GM12878 (cell line): ENCODE data around the gene ATG101. TPM values are rescaled to one million over a fixed set of nuclear protein-coding genes. Genes with fewer than 3 reads are reported as not detected.

ENCODE experiments used
- ATAC-seq: fragments of 200-7000 bp; cut with Tn5 transposase; 3 replicates; pipeline ENCODE4 v1.9.1; 2020; ENCODE audit warnings: mild to moderate bottlenecking, moderate library complexity
- BruUV-seq: library from RNA; stranded (reverse); fragments of 400-500 nt; replicated peaks from 2 replicates; lab custom pipeline; 2021; lab: Mats Ljungman, UMichigan
- CTCF ChIA-PET: fragments of 300-600 bp; sonication (Branson Sonifier 250); formaldehyde crosslinking; extraction: SDS; loops from one replicate; lab custom pipeline; 2021; ENCODE audit warnings: inconsistent platforms; lab: Yijun Ruan, JAX
- POLR2A ChIA-PET: fragments of 350-600 bp; formaldehyde crosslinking; extraction: SDS; loops from one replicate; lab custom pipeline; 2021; ENCODE audit warnings: inconsistent platforms; lab: Charles Lee
- RAD21 ChIA-PET: fragments of 300-600 bp; sonication (Branson Sonifier 250); formaldehyde crosslinking; loops from one replicate; lab custom pipeline; 2023; ENCODE audit warnings: antibody characterized with exemption; ENCODE audit not compliant: unreplicated experiment; lab: Charles Lee
- SMC1A ChIA-PET: fragments of 300-600 bp; sonication (Branson Sonifier 250); formaldehyde crosslinking; loops from one replicate; lab custom pipeline; 2023; ENCODE audit not compliant: unreplicated experiment, uncharacterized antibody; lab: Charles Lee
- DNase-seq: peaks from one replicate; pipeline ENCODE4 v3.0.0-alpha.2; 2011; ENCODE audit warnings: low read depth, low spot score
- FAIRE-seq: peaks from 3 replicates; lab custom pipeline; 2011; peaks lifted over from hg19 to GRCh38; lab: Jason Lieb, UNC
- H2AFZ ChIP-seq: 2 replicates; pipeline ENCODE4 v1.6.0; 2011; ENCODE audit warnings: low read depth, low read length, control low read depth; ENCODE audit not compliant: control insufficient read depth
- H3K27ac ChIP-seq: 2 replicates; pipeline ENCODE4 v1.5.1; 2011; ENCODE audit warnings: control low read depth; ENCODE audit not compliant: control insufficient read depth, insufficient read depth
- H3K27me3 ChIP-seq, 2 experiments: replicated peaks in 1 of 2; 2 replicates each; pipeline versions ENCODE4 v1.6.0 to v1.6.1; 2011; ENCODE audit warnings: low read length in 1 of 2; ENCODE audit not compliant: control insufficient read depth in 2 of 2, insufficient read depth in 2 of 2
- H3K36me3 ChIP-seq, 2 experiments: 2 replicates each; pipeline ENCODE4 v1.5.1; 2011; ENCODE audit warnings: low read length in 1 of 2; ENCODE audit not compliant: control insufficient read depth in 2 of 2, insufficient read depth in 2 of 2
- H3K4me1 ChIP-seq: 2 replicates; pipeline ENCODE4 v1.6.1; 2011; ENCODE audit warnings: mild to moderate bottlenecking, low read length, moderate library complexity, mixed read lengths; ENCODE audit not compliant: control insufficient read depth, insufficient read depth
- H3K4me2 ChIP-seq: 2 replicates; pipeline ENCODE4 v1.6.0; 2011; ENCODE audit warnings: control low read depth; ENCODE audit not compliant: control insufficient read depth, insufficient read depth
- H3K4me3 ChIP-seq: fragments of 200-600 bp; sonication (generic); 2 replicates; pipeline ENCODE4 v1.5.1; 2016
- H3K79me2 ChIP-seq: 2 replicates; pipeline ENCODE4 v1.6.0; 2011; ENCODE audit warnings: low read length; ENCODE audit not compliant: control insufficient read depth, insufficient read depth
- H3K9ac ChIP-seq: 2 replicates; pipeline ENCODE4 v1.8.0; 2011; ENCODE audit warnings: low read length, control low read depth, mixed read lengths; ENCODE audit not compliant: control insufficient read depth, insufficient read depth
- H3K9me3 ChIP-seq: replicated peaks from 3 replicates; pipeline ENCODE4 v1.5.1; 2011; ENCODE audit warnings: mild to moderate bottlenecking, low read length; ENCODE audit not compliant: control insufficient read depth, insufficient read depth
- H4K20me1 ChIP-seq: 2 replicates; pipeline ENCODE4 v1.6.0; 2011; ENCODE audit not compliant: control insufficient read depth, insufficient read depth
- ETV6 ChIP-seq, 2 experiments: fragments of 450-650 bp in 1 of 2; IDR thresholded peaks in 1 of 2; conservative IDR thresholded peaks in 1 of 2; 2 replicates each; pipeline ENCODE4 v1.6.1; 2014; ENCODE audit warnings: antibody characterized with exemption in 1 of 2, borderline replicate concordance in 1 of 2, low read depth in 1 of 2, mild to moderate bottlenecking in 1 of 2, moderate library complexity in 1 of 2
- FOS ChIP-seq: IDR thresholded peaks from 3 replicates; pipeline ENCODE4 v1.6.1; 2011; ENCODE audit warnings: borderline replicate concordance; ENCODE audit not compliant: insufficient read length; ENCODE audit errors: extremely low read depth
- HCFC1 ChIP-seq: fragments of 150-350 bp; IDR thresholded peaks from 2 replicates; pipeline ENCODE4 v1.6.1; 2014; ENCODE audit warnings: low read length
- HDAC2 ChIP-seq: fragments of 200-600 bp; sonication (generic); IDR thresholded peaks from 2 replicates; pipeline ENCODE4 v1.6.1; 2017
- IKZF2 ChIP-seq, 2 experiments: fragments of 450-650 bp; IDR thresholded peaks; 2 replicates each; pipeline ENCODE4 v1.6.1; 2017; ENCODE audit warnings: mild to moderate bottlenecking in 2 of 2, moderate library complexity in 2 of 2
- LARP7 ChIP-seq: fragments of 450-650 bp; IDR thresholded peaks from 2 replicates; pipeline ENCODE4 v1.6.1; 2017; ENCODE audit warnings: mild to moderate bottlenecking
- MEF2A ChIP-seq: IDR thresholded peaks from 2 replicates; pipeline ENCODE4 v1.6.1; 2011; ENCODE audit warnings: low read depth, mild to moderate bottlenecking, low read length, moderate library complexity; ENCODE audit not compliant: insufficient read depth
- MEF2B ChIP-seq: fragments of 450-650 bp; IDR thresholded peaks from 2 replicates; pipeline ENCODE4 v1.6.1; 2018; ENCODE audit warnings: mild to moderate bottlenecking, moderate library complexity; ENCODE audit not compliant: partially characterized antibody, poor library complexity, severe bottlenecking
- MXI1 ChIP-seq: fragments of 150-350 bp; IDR thresholded peaks from 2 replicates; pipeline ENCODE4 v1.6.1; 2011; ENCODE audit warnings: low read depth, mild to moderate bottlenecking, inconsistent platforms, low read length, improper control_type of control experiment
- NBN ChIP-seq: fragments of 450-650 bp; IDR thresholded peaks from 2 replicates; pipeline ENCODE4 v1.6.1; 2016
- PAX8 ChIP-seq: fragments of 450-650 bp; IDR thresholded peaks from 2 replicates; pipeline ENCODE4 v1.6.1; 2017; ENCODE audit warnings: mild to moderate bottlenecking, moderate library complexity
- POLR2AphosphoS2 ChIP-seq: IDR thresholded peaks from 2 replicates; pipeline ENCODE4 v1.6.1; 2011; ENCODE audit warnings: low read depth, mild to moderate bottlenecking, low read length, improper control_type of control experiment, moderate library complexity
- SUPT20H ChIP-seq: IDR thresholded peaks from 2 replicates; pipeline ENCODE4 v1.6.1; 2011; ENCODE audit warnings: low read depth, mild to moderate bottlenecking, low read length, moderate library complexity, borderline replicate concordance; ENCODE audit not compliant: control insufficient read depth
- ZZZ3 ChIP-seq: IDR thresholded peaks from 2 replicates; pipeline ENCODE4 v1.6.1; 2011; ENCODE audit warnings: low read depth; ENCODE audit not compliant: control insufficient read depth, insufficient read length
- WGBS: methylation state at CpG from one replicate; pipeline ENCODE4 v1.1.6; 2016; ENCODE audit warnings: low lambda C conversion rate; ENCODE audit not compliant: insufficient replicate concordance, insufficient coverage; ENCODE audit errors: missing lambda C conversion rate; 5-methylcytosine and 5-hydroxymethylcytosine counted together
- in situ Hi-C: fragments of 300-500 bp; cut with MboI; formaldehyde crosslinking; loops from 9 replicates; pipeline ENCODE4 v1.14.3; 2018; ENCODE audit warnings: mixed read lengths
- intact Hi-C: fragments of 100-400 bp; cut with micrococcal nuclease; formaldehyde crosslinking; loops from one replicate; pipeline ENCODE4 v1.14.2; 2022; ENCODE audit not compliant: unreplicated experiment
- polyA plus RNA-seq, 11 experiments: library from polyadenylated mRNA; depleted of rRNA in 4 of 11; unstranded in 6 of 11; stranded (reverse) in 5 of 11; fragments of >200 nt; fragmentation: Nextera tagmentation in 4 of 11; fragmentation: Illumina TruSeq in 1 of 11; extraction: Ambion mirVana in 4 of 11; extraction: Trizol in 1 of 11; gene quantifications; 1 replicate in 1 of 11; 2 replicates in 10 of 11; pipeline versions ENCODE4 v1.2.1 to v1.2.3, GENCODE V29; 2011 to 2016; ENCODE audit warnings: inconsistent platforms in 2 of 11, missing spikeins in 2 of 11, low read depth in 1 of 11
- total RNA-seq, 4 experiments: library from RNA; depleted of rRNA in 3 of 4; stranded (reverse); fragments of >200 nt in 3 of 4; fragmentation: Illumina TruSeq in 1 of 4; extraction: Trizol in 1 of 4; gene quantifications; 2 replicates each; pipeline versions ENCODE4 v1.2.1 to v1.2.3, GENCODE V29; 2013 to 2021
- TF ChIP-seq, protein P1 (sequence below): fragments of 150-350 bp; IDR thresholded peaks from 2 replicates; pipeline ENCODE4 v1.6.1; 2016; ENCODE audit warnings: low read depth, low read length

Gene ATG101
- total and polyA plus RNA-seq, 10 of the 15 experiments (the other 5 are each of a cell fraction or from before 2014, with no cell fraction given): 2.7 to 49.8 (median 35.3) TPM

DNA sequence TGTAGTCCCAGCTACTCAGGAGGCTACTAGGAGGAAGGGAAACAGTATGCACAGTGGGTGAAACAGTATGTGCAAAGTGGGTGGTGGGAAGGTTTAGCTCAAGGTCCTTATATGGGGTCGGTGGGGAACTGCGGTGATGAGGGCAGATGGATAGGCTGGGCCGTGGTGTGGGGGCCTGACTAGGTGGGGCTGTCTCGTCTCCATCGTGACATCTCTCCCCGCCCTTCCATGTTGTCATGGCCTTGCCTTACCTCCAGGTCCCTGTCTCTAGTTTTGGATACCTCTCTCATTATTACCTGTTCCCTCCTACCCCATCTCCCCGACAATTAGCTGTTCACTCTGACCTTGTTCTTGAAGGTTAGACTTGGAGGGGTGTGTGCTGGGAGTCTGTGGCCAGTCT, 22.9 kb upstream of the ATG101 start:
- POLR2A ChIA-PET: interaction anchor here (1.2 kb wide), 1 partner anchor 14 kb away, joined by 5 read pairs; no protein-coding TSS in a partner anchor

DNA sequence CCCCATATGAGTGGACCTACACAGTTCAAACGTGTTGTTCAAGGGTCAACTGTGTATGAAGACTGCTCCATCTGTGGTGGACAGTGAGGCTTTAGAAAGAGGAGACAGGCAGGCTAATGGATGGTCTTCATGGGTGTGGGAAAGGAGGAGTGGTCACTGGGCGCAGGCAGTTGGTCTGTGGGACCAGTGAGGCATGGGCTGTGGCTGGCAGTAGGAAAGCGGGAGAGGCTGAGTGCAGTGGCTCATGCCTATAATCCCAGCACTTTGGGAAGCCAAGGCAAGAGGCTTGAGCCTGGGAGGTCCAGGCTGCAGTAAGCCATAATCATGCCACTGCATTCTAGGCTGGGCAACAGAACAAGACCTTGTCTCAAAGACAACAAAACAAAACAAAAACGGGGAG, 20.5 kb upstream of the ATG101 start:
- Histone ChIP-seq H3K9me3 (no peaks in the 10 kb centered on the region), H3K36me3 (no peaks in the 10 kb centered on the region), H3K4me2 (no peak overlapping the region), H3K9ac (no peak overlapping the region), H4K20me1 (no peaks in the 10 kb centered on the region), H3K27me3 (no peaks in the 10 kb centered on the region), H3K79me2 (no peaks in the 10 kb centered on the region), H3K4me3 (no peak overlapping the region), H2AFZ (no peak overlapping the region), H3K27ac (no peak overlapping the region), H3K4me1 (peaks cover 23% of the 10 kb centered on the region)
- ATAC-seq: no peak
- 49% methylated on average over 4 of the region's 4 CpGs for WGBS
- in situ Hi-C loops: no loop called here
- intact Hi-C loops: no loop called here
- ChIA-PET POLR2A (interaction anchor here (0.6 kb wide), 1 partner anchor 23 kb away, joined by 3 read pairs; no protein-coding TSS in a partner anchor), SMC1A (no interaction called here), RAD21 (no interaction called here), CTCF (interaction anchor here (1.0 to 6.8 kb wide), 2 partner anchors 9 to 23 kb away, joined by 3 to 61 read pairs; no protein-coding TSS in a partner anchor)
- BruUV-seq: no TSS peak
- no peak for DNase-seq
- no peak for FAIRE-seq
- no peak for TF ChIP-seq SUPT20H
- no peak for TF ChIP-seq LARP7
- no peak for TF ChIP-seq POLR2AphosphoS2
- no peak for TF ChIP-seq PAX8
- TF ChIP-seq, protein P1, sequence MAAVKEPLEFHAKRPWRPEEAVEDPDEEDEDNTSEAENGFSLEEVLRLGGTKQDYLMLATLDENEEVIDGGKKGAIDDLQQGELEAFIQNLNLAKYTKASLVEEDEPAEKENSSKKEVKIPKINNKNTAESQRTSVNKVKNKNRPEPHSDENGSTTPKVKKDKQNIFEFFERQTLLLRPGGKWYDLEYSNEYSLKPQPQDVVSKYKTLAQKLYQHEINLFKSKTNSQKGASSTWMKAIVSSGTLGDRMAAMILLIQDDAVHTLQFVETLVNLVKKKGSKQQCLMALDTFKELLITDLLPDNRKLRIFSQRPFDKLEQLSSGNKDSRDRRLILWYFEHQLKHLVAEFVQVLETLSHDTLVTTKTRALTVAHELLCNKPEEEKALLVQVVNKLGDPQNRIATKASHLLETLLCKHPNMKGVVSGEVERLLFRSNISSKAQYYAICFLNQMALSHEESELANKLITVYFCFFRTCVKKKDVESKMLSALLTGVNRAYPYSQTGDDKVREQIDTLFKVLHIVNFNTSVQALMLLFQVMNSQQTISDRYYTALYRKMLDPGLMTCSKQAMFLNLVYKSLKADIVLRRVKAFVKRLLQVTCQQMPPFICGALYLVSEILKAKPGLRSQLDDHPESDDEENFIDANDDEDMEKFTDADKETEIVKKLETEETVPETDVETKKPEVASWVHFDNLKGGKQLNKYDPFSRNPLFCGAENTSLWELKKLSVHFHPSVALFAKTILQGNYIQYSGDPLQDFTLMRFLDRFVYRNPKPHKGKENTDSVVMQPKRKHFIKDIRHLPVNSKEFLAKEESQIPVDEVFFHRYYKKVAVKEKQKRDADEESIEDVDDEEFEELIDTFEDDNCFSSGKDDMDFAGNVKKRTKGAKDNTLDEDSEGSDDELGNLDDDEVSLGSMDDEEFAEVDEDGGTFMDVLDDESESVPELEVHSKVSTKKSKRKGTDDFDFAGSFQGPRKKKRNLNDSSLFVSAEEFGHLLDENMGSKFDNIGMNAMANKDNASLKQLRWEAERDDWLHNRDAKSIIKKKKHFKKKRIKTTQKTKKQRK: no peak
- no peak for TF ChIP-seq MXI1
- no peak for TF ChIP-seq ETV6 (conservative IDR thresholded peaks at IDR 0.05 in 1 of 2, IDR thresholded peaks at IDR 0.05 in 1 of 2; ENCODE audit: borderline replicate concordance in 1 of 2, low read depth in 1 of 2)
- no peak for TF ChIP-seq HDAC2
- TF ChIP-seq HCFC1: no peak
- no peak for TF ChIP-seq ZZZ3
- no peak for TF ChIP-seq IKZF2 (IDR thresholded peaks at IDR 0.05)
- TF ChIP-seq MEF2A: no peak
- no peak for TF ChIP-seq MEF2B
- no peak for TF ChIP-seq FOS

More for the DNA sequence above, 22.9 kb upstream of the ATG101 start:
- TF ChIP-seq NBN: no peak
- in situ Hi-C loops (no loop called here), intact Hi-C loops (no loop called here)
- Histone ChIP-seq H3K27ac (no peak overlapping the region), H3K27me3 (no peaks in the 10 kb centered on the region), H2AFZ (no peak overlapping the region), H3K4me1 (peaks cover 28% of the 10 kb centered on the region), H3K9ac (no peak overlapping the region), H3K4me3 (no peak overlapping the region), H3K36me3 (no peaks in the 10 kb centered on the region), H4K20me1 (no peaks in the 10 kb centered on the region), H3K9me3 (no peaks in the 10 kb centered on the region), H3K79me2 (no peaks in the 10 kb centered on the region), H3K4me2 (no peak overlapping the region)
- no TSS peak for BruUV-seq
- RAD21 ChIA-PET: interaction anchor here (0.7 kb wide), 1 partner anchor 10 kb away, joined by 3 read pairs; no protein-coding TSS in a partner anchor
- ATAC-seq (no peak), DNase-seq (no peak), FAIRE-seq (no peak)
- SMC1A ChIA-PET: interaction anchor here (0.9 to 3.1 kb wide), 4 partner anchors 21 to 72 kb away, joined by 3 to 12 read pairs (median 4); no protein-coding TSS in a partner anchor
- WGBS: 60% methylated on average over 7 of the region's 7 CpGs
- CTCF ChIA-PET: interaction anchor here (1.4 to 6.8 kb wide), 5 partner anchors 8 to 73 kb away, joined by 4 to 61 read pairs (median 5); no protein-coding TSS in a partner anchor
